GM21529 (cell line): ENCODE results near the gene EDEM3.
"Not testable (repeated sequence)": the region's sequence is repeated elsewhere in the genome, so short reads cannot be mapped to it uniquely, and the experiment has no call there.

Experiments
- ATAC-seq: cut with Tn5 transposase; IDR thresholded peaks from one replicate; pipeline ENCODE4 v1.9.1; 2021; ENCODE audit not compliant: unreplicated experiment

EDEM3 gene

DNA sequence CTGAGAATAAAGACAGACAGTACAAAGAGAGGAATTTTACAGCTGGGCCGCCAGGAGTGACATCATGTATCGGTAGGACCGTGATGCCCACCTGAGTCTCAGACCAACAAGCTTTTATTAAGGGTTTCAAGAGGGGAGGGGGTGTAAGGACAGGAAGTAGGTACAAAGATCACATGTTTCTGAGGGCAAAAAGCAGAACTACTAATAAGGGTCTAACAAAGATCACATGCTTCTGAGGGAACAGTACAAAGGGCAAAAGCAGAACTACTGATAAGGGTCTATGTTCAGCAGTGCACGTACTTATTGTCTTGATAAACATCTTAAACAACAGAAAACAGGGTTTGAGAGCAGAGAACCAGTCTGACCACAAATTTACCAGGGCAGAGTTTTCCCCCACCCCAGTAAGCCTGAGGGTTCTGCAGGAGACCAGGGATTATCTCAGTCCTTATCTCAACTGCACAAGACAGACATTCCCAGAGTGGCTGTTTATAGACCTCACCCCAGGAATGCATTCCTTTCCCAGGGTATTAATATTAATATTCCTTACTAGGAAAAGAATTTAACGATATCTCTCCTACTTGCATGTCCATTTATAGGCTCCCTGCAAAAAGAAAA lies 73.9 kb downstream of the EDEM3 start:
- ATAC-seq, result not testable (repeated sequence)

GRCh38 chr1:184679472-184679871 lies 75.2 kb downstream of the EDEM3 start:
- not testable (repeated sequence) for ATAC-seq

DNA sequence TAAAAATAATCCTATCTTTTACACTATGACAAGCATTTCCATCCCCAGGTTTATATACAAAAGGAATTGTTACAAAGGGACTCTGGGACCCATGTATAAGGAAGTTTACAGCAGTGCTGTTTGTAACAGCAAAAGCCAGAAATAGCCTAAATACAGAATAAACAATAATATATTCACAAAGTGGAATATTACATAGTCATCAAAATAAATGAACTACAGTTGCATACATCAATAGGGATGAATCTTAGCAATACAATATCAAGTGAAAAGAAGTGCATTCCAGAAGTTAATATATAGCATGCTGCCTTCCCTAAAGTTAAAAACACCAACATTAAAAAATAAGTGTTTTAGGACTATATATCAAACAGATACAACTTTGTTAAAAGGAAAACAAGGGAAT lies 77.3 kb downstream of the EDEM3 start:
- no peak for ATAC-seq

DNA sequence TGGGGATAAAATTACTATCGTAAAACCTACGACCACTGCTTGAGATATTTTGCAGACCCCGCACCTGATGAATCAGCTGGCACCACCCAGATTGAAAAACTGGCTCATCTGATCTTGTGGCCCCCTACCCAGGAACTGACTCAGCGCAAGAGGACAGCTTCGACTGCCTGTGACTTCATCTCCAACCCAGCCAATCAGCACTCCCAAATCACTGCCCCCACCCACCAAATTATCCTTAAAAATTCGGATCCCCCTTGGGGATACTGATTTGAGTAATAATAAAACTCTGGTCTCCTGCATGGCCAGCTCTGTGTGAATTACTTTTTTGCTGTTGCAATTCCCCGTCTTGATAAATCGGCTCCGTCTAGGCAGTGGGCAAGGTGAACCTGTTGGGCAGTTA lies 81.4 kb downstream of the EDEM3 start:
- ATAC-seq, result no peak

DNA sequence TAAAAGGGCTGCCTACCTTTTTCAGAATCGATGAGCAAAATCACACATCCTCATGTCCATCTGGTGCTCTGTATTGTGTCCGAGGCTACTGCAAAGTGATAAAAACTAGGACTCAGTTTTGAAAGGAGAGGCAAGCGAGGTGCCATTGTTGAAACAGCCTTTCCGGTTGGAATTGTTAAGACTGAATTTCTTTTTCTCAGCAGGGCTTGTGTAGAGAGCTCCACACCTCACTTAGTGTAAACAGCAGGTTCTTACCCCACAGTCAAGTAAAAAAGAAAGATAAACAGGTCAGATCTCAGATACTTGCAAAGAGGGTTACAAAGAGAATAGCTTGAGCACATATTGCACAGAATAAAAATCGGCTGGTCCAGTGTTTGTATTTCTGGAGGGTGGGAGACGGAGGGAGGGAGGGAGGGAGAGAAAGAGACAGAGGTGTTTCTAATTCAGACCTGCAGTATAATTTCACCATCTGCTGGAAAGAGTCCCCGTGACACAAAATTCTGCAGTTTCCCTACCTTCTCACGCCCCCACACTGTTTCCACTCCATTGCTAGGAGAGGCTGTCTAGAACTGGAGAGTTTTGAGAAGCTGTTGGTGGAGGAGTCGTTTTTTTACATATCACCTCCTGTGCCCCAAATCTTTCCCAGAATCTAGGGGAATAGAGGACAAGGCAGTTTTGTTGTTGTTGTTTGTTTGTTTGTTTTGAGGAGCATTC lies 82.5 kb downstream of the EDEM3 start:
- no peak for ATAC-seq

DNA sequence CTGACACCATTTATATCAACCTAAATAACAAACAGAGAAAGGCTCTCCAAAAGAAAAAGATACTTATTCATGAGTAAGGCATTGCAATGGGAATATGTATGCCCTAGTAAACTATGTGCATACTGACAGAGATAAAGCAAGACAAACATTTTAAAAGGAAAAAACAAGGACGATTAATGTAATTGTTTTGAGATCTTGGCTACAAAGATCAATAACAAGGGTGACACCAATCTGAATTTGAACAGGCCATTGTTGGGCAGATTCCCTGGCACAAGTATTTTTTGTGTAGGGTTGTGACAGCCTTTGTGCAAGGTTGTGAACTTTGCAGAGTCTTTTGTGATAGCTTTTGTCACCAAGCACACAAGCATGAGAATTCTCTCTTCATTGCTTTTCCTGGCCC lies 85.3 kb downstream of the EDEM3 start:
- no peak for ATAC-seq

DNA sequence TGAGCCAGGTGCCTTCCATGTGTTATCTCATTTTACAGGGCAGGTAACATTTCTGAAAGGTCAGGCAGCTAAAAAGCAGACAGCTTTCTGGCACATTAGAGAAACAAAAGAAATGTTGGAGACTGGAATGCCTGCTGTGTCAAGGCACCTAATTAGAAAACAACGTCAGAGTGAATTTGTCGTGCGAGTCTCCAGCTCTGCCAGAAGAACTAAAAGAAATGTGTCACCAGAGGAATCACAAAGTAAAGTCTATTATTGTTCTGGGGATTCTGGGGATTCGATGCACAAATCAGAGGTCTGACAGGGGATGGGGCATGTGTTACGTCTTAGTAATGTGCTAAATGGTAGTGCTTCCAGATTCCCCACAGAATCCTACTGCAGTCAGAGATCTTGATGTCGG lies 89.3 kb downstream of the EDEM3 start:
- ATAC-seq, result no peak

DNA sequence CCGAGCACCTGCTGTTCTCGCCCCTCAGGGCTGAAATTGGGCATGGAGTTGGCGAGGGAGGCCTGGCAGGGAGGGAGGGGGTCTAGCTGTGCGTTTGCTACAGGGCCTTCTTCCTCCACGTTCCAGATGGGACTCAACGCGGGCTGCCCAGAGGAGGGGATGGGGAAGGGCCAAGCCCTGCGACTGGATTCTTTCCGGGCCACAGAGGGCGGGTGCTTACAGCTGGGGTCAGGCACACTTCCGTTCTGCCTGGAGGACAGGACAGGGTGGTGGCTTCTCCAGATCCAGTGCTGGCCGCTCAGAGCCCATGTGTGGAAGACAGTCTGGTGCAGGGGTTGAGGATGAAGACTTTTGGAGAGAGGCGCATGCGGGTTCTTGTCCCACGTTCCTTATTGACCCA lies 90.0 kb downstream of the EDEM3 start:
- no peak for ATAC-seq

- ATAC-seq, result peak; percentile 76
Observed at GRCh38 chr1:184664042-184664660, 90.5 kb downstream of the EDEM3 start.

DNA sequence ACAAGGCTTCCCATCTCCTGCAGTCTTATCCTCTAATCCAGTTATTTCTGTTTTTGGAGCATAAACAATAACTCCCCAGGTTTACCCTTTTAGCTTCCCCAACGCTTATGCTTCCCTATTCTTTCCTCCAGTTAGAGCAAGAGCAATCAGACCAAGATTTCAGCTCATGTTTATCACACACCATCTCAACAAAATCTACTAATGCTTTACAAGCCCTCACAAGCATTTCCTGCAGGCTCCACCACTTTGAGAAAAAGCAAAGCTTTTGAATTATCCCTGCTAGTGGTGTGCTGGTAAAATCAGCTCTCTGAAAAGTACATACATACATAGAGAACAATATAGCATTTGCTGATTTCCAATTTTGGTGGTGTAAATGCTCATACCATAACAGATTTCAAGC lies 92.9 kb downstream of the EDEM3 start:
- no peak for ATAC-seq

DNA sequence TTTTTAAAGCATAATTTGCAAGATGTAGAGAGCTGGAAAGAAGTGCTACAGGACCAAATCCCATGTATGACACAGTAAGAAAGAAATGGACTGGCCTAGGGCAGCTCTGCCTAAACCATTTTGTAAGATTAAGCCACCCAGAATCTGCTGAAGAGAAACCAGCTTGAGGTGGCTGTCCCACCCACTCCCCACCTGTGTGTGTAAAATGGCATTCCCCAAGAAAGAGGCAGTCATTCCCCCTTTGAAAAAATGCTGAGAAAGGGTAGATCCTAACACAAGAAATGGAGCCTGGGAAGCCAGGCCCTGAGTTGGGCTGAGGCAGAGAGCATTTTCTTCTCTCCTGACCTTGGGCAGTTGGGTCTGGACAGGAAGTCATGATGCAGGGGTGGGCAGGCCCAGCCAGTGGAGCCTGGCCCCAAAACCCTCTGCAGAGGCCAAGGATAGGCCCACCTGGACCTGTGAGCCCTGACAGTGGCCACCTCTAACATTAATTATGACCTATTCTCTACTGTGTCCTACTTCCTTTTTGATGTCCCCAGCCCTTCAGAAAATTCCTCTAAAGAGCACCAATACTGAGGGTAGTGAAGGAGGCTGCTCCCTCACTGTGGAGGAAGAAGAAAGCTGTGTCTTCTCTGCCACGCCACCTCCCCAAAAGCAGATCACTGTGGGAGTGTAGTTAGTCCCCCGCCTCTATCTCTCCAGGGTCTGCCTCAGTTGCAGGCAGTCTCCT lies 94.0 kb downstream of the EDEM3 start:
- no peak for ATAC-seq

DNA sequence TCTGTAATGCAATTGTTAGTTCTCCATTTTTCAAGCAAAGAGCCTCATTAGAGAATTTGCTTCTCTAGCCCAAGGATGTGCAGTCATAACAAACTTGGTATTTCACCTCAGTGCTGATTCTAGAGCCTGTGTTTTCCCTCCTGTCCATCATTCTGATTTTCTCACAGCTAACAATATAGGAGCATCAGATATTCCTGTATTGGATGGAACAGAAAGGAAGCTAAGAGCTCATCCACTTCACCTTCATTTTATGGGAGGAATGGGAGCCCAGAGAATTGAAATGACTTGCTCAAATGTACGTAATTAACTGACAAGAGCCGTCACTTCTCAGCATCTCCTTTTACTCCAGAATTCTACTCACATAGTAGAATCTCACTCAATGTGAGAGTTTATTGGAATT lies 96.6 kb downstream of the EDEM3 start:
- no peak for ATAC-seq

- no peak for ATAC-seq
Observed at GRCh38 chr1:184656221-184656620, 98.4 kb downstream of the EDEM3 start.

DNA sequence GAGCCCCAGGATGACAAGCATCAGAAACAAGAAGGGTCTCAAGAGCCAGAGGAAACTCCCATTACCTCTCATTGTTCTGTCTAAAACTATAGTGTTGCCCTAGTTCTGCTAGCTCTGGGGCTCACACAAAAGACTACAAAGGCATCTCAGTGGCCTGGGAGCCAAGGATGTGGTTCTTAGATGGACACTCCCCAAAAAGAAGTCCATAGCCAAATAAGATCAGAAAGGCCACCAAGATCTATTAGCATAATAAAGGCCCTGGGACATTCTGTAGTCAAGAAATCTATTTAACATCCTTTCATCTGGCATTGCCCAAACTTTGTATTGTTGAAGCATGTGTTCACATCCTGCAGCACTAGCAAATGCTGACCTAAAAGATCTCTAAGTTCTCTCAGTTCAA lies 99.5 kb downstream of the EDEM3 start:
- ATAC-seq, result no peak

DNA sequence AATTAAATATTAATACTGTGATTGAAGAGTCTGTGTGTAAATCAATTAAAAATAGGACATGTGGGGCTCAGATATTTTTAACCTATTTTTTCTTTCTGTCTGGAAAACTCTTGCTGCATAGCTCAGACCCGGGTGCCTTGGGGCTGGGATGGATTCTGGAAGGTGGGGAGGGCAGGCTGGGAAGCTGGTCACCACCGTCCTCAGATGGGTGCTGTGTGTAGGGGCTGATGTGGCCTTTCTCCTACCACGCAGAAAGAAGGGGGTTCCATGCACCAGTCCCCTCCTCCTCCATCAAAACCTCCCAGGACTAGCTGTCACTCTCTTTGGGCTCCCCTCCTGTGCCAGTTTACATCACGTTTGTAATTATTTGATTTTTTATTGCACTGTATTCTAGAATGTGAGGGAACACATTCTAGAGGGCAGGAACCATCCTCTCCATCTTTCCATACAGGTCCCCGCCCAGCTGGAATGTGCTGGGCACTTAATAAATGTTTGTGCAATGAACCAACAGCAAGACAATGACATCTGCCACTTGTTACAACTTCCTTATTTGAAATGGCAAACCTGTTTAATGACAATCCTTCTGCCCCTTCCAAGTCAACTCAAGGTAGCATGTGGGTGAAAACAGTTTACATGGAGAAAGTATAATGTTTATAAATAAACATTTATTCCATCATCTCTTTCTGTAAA lies 104.3 kb downstream of the EDEM3 start:
- no peak for ATAC-seq

- peak; percentile 98 for ATAC-seq
Observed at GRCh38 chr1:184649451-184649888, 105.2 kb downstream of the EDEM3 start.

DNA sequence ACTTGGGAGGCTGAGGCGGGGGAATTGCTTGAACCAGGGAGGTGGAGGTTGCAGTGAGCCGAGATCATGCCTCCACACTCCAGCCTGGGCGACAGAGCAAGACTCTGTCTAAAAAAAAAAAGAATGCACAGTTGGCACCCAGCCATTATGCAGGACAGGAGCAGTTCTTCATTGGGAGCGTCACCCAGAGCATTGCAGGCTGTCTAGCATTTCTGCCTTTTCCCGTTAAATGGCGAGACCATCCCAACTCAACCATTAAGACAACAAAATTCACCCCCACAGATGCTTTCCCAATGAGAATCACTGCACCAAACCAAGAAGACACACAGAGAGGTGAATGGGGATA lies 105.8 kb downstream of the EDEM3 start:
- ATAC-seq, result no peak

DNA sequence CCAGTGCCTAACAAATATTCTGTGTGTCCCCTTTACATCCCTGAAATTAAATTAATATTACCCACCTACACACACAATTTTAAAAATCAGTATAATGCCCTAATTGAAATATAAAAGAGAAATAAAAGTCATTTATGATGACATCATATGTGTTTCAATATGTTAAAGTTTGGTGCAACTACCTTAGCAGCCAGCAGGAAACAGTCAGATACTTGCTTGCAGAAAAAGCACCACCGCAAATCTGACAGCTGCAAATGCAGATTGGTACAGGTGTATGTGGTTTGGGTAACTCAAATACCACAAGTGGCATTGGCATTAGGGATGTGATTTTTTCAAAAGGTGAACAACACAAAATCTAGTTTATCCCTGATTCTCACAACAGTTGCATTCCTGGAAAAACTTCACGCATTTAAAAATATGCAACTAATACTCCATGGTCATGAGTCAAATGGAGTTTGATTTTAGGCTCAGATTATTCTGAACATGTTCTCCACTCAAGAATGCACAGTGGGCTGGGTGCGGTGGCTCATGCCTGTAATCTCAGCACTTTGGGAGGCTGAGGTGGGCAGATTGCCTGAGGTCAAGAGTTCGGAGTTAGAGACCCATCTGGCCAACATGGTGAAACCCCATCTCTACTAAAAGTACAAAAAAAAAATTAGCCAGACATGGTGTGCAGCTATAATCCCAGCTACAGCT lies 106.3 kb downstream of the EDEM3 start:
- no peak for ATAC-seq

DNA sequence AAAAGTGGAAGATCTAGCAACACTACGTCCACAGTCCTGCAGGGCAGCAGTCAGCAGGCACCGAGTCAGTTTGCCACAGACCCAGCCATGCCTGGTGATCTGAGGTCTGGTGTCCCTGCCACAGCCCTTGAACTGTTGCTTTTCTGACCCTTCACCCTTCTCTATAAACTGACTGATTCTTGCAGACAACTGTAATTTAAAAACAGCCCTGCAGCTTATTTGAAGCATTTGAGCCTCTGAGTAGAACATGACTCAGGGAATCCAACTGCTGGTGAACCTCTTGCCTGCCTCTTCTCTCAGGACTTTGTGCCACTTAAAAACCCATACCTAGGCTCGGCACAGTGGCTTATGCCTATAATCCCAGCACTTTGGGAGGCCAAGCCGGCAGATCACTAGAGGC lies 107.2 kb downstream of the EDEM3 start:
- no peak for ATAC-seq

- no peak for ATAC-seq
Observed at GRCh38 chr1:184646824-184647223, 107.8 kb downstream of the EDEM3 start.
